Measurements from ENCODE around the gene TRPM3. TPM values are rescaled to one million over a fixed set of nuclear protein-coding genes. Genes with fewer than 3 reads are reported as not detected.

TRPM3 gene
- total and polyA plus RNA-seq, 2 donors = 0.14 to 4.6 TPM

DNA sequence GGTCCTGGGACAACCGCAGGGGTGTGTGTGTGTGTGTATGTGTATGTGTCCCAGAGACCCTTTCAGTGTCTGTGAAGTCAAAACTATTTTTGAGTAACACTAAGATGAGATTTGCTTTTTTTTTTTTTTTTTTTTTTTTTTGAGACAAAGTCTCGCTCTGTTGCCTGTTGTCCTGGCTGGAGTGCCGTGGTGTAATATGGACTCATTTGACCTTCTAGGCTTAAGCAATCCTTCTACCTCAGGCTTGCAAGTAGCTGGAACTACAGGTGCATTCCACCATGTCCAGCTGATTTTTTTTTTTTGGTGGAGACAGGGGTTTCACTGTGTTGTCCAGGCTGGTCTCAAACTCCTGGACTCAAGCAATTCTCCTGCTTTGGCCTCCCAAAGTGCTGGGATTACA is 609.6 kb downstream of the TRPM3 start:
- no peaks in the 10 kb centered on the region for H3K9me3 ChIP-seq (ENCODE audit: control insufficient read depth in 2 of 2, insufficient read depth in 1 of 2, low read length in 1 of 2)
- H3K27me3 ChIP-seq (ENCODE audit: control insufficient read depth in 2 of 2, insufficient read depth in 1 of 2, low read length in 1 of 2) = no peaks in the 10 kb centered on the region
- no peak for DNase-seq (ENCODE audit: low read depth in 6 of 9, low spot score in 9 of 9)
- H3K27ac ChIP-seq (ENCODE audit: low read depth in 1 of 2, low read length in 1 of 2) = no peak overlapping the region
- no peaks in the 10 kb centered on the region for H3K4me1 ChIP-seq (ENCODE audit: control insufficient read depth in 2 of 2, insufficient read depth in 2 of 2, low read length in 2 of 2)
- WGBS = 94% methylated on average over 3 of the region's 3 CpGs
- H3K36me3 ChIP-seq (ENCODE audit: control insufficient read depth in 2 of 2, insufficient read depth in 2 of 2, low read length in 1 of 2) = no peaks in the 10 kb centered on the region
- no peak overlapping the region for H3K4me3 ChIP-seq (ENCODE audit: low read length in 2 of 2)

DNA sequence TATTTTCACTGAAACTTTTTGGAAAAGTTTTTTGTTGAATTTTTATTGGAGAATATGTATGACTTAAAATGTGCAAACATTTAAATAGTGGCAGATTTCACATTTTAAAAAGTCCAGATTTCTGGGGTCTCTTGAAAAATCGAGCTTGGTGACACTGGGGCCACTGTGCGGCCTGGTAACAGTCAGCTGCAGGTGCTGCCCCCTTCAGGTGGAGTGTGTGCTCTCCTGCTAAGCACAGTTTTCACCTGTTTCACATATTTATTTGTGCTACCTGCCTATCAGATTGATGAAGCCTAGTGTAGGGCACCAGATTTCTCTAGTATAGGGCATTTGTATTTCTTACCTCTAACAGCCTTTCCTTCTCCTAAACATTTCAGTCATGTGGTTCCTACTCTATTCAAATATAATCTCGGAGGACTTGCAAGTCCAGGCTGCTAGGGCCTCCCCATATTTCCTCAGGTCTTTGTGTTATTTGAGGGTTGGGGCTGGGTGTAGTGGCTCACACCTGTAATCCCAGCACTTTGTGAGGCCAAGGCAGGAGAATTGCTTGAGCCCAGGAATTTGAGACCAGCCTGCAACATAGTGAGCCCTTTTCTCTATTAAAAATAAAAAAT is 611.2 kb downstream of the TRPM3 start:
- Histone ChIP-seq H3K4me1 (ENCODE audit: control insufficient read depth in 2 of 2, insufficient read depth in 2 of 2, low read length in 2 of 2) (no peaks in the 10 kb centered on the region), H3K9me3 (ENCODE audit: control insufficient read depth in 2 of 2, insufficient read depth in 1 of 2, low read length in 1 of 2) (no peaks in the 10 kb centered on the region), H3K36me3 (ENCODE audit: control insufficient read depth in 2 of 2, insufficient read depth in 2 of 2, low read length in 1 of 2) (no peaks in the 10 kb centered on the region), H3K4me3 (ENCODE audit: low read length in 2 of 2) (no peak overlapping the region), H3K27ac (ENCODE audit: low read depth in 1 of 2, low read length in 1 of 2) (no peak overlapping the region), H3K27me3 (ENCODE audit: control insufficient read depth in 2 of 2, insufficient read depth in 1 of 2, low read length in 1 of 2) (no peaks in the 10 kb centered on the region)
- DNase-seq (ENCODE audit: low read depth in 6 of 9, low spot score in 9 of 9) = peak in 1 of 9 donors; percentile 2
- 95% methylated on average over 3 of the region's 3 CpGs for whole genome bisulfite sequencing

DNA sequence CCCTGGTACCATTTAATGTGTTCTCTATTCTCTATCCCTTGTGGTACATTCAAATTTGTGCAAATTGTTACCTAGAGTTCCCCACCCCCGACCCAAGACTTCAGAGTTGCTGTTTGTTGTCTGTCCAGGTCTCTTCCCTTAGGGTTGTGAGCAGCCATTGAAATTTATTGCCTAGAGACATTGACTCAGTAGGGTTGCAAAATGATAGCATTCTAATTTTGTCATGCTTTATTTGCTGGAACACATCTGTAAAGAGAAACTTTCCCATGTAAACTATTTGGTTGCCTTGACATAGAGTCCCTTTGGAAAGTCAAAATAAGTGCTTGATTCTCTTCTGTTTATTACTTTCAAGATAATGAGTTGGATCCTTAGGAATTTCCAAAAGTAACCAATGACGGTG is 615.3 kb downstream of the TRPM3 start:
- H3K27me3 ChIP-seq (ENCODE audit: control insufficient read depth in 2 of 2, insufficient read depth in 1 of 2, low read length in 1 of 2) = no peaks in the 10 kb centered on the region
- H3K9me3 ChIP-seq (ENCODE audit: control insufficient read depth in 2 of 2, insufficient read depth in 1 of 2, low read length in 1 of 2) = no peaks in the 10 kb centered on the region
- no peaks in the 10 kb centered on the region for H3K36me3 ChIP-seq (ENCODE audit: control insufficient read depth in 2 of 2, insufficient read depth in 2 of 2, low read length in 1 of 2)
- no peak overlapping the region for H3K27ac ChIP-seq (ENCODE audit: low read depth in 1 of 2, low read length in 1 of 2)
- no peaks in the 10 kb centered on the region for H3K4me1 ChIP-seq (ENCODE audit: control insufficient read depth in 2 of 2, insufficient read depth in 2 of 2, low read length in 2 of 2)
- no peak for DNase-seq (ENCODE audit: low read depth in 6 of 9, low spot score in 9 of 9)
- H3K4me3 ChIP-seq (ENCODE audit: low read length in 2 of 2) = no peak overlapping the region
- 99% methylated on average over 2 of the region's 2 CpGs for WGBS

DNA sequence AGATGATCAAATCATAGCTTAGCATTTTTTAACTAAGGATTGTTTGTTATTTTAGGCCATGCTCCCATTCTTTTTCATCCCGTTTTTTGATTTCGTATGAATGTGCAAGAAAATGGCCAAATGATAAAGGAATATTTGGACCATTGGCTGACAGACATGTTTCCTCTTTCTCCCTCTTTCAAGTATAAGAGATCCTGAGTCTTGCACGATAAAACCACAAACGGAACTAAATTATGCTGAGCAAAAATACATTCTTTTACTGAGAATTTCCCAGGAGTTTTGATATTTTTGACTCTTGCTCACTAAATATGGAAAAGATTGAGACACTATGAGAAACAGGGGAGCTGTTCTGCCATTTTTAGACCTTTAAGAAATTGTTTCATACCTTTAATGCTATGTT is 616.6 kb downstream of the TRPM3 start:
- 11% methylated on average over 4 of the region's 4 CpGs for WGBS
- Histone ChIP-seq H3K27ac (ENCODE audit: low read depth in 1 of 2, low read length in 1 of 2) (no peak overlapping the region), H3K4me1 (ENCODE audit: control insufficient read depth in 2 of 2, insufficient read depth in 2 of 2, low read length in 2 of 2) (no peaks in the 10 kb centered on the region), H3K36me3 (ENCODE audit: control insufficient read depth in 2 of 2, insufficient read depth in 2 of 2, low read length in 1 of 2) (no peaks in the 10 kb centered on the region), H3K27me3 (ENCODE audit: control insufficient read depth in 2 of 2, insufficient read depth in 1 of 2, low read length in 1 of 2) (no peaks in the 10 kb centered on the region), H3K9me3 (ENCODE audit: control insufficient read depth in 2 of 2, insufficient read depth in 1 of 2, low read length in 1 of 2) (no peaks in the 10 kb centered on the region), H3K4me3 (ENCODE audit: low read length in 2 of 2) (no peak overlapping the region)
- DNase-seq (ENCODE audit: low read depth in 6 of 9, low spot score in 9 of 9) = no peak

DNA sequence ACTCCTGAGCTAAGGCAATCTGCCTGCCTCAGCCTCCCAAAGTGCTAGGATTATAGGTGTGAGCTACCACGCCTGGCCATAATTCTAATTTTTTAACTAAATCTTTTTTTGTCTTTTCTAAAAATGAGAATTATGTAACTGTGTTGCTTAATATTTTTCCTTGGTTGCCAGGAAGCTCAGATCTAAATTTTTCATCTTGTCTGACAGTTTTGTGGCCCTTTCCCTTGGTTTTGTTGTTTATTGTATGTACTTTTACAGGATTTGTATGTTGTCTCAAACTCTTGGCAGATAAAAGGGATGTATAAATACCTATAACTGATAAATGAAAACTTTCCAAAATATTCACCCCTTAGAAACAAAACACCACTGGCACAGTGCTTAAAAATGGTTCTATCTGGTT is 618.7 kb downstream of the TRPM3 start:
- 94% methylated on average over 1 of the region's 1 CpG for WGBS
- no peaks in the 10 kb centered on the region for H3K27me3 ChIP-seq (ENCODE audit: control insufficient read depth in 2 of 2, insufficient read depth in 1 of 2, low read length in 1 of 2)
- no peak overlapping the region for H3K4me3 ChIP-seq (ENCODE audit: low read length in 2 of 2)
- no peaks in the 10 kb centered on the region for H3K36me3 ChIP-seq (ENCODE audit: control insufficient read depth in 2 of 2, insufficient read depth in 2 of 2, low read length in 1 of 2)
- H3K9me3 ChIP-seq (ENCODE audit: control insufficient read depth in 2 of 2, insufficient read depth in 1 of 2, low read length in 1 of 2) = no peaks in the 10 kb centered on the region
- DNase-seq (ENCODE audit: low read depth in 6 of 9, low spot score in 9 of 9) = no peak
- H3K27ac ChIP-seq (ENCODE audit: low read depth in 1 of 2, low read length in 1 of 2) = no peak overlapping the region
- no peaks in the 10 kb centered on the region for H3K4me1 ChIP-seq (ENCODE audit: control insufficient read depth in 2 of 2, insufficient read depth in 2 of 2, low read length in 2 of 2)

DNA sequence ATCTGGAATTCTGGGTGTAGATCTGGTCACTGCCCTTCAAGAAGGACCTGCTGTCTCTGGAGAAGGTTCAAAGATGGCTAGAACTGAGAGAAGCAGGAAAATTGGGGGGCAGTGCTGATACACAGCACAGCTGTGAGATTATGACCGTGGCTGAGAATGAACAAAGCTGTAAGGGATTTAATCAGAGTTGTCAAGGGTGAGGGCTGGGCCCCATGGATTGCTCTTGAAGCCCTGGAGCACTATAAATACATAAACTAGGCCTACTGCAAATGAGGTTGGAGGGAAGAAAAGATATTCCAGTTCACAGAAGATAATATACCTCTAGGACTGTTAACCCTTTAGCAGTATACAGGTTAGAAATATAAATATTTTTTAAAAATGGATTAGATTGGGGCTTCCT is 620.6 kb downstream of the TRPM3 start:
- WGBS = 91% methylated on average over 1 of the region's 1 CpG
- Histone ChIP-seq H3K27ac (ENCODE audit: low read depth in 1 of 2, low read length in 1 of 2) (no peak overlapping the region), H3K36me3 (ENCODE audit: control insufficient read depth in 2 of 2, insufficient read depth in 2 of 2, low read length in 1 of 2) (no peaks in the 10 kb centered on the region), H3K4me1 (ENCODE audit: control insufficient read depth in 2 of 2, insufficient read depth in 2 of 2, low read length in 2 of 2) (no peaks in the 10 kb centered on the region), H3K9me3 (ENCODE audit: control insufficient read depth in 2 of 2, insufficient read depth in 1 of 2, low read length in 1 of 2) (no peaks in the 10 kb centered on the region), H3K27me3 (ENCODE audit: control insufficient read depth in 2 of 2, insufficient read depth in 1 of 2, low read length in 1 of 2) (no peaks in the 10 kb centered on the region), H3K4me3 (ENCODE audit: low read length in 2 of 2) (no peak overlapping the region)
- DNase-seq (ENCODE audit: low read depth in 6 of 9, low spot score in 9 of 9) = no peak

DNA sequence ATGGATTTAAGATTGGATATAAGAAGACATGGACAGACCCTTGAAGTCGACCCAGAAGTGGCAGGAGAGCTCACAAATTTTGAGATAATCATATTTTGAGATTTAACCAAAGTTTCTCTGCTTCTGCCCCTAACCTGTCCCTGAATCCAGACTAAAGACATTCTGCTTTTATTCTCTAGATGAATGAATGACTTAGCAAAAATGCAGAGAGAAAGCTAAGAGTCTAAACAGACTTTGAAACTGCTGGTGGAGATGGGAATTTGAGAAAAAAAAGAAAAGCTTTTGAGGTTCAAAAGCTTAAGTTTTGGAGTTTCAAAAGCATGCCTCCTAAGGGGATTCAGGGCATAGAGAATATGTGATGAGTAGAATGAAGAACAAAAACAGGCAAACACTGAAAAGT is 621.8 kb downstream of the TRPM3 start:
- Histone ChIP-seq H3K4me1 (ENCODE audit: control insufficient read depth in 2 of 2, insufficient read depth in 2 of 2, low read length in 2 of 2) (no peaks in the 10 kb centered on the region), H3K4me3 (ENCODE audit: low read length in 2 of 2) (no peak overlapping the region), H3K36me3 (ENCODE audit: control insufficient read depth in 2 of 2, insufficient read depth in 2 of 2, low read length in 1 of 2) (no peaks in the 10 kb centered on the region), H3K9me3 (ENCODE audit: control insufficient read depth in 2 of 2, insufficient read depth in 1 of 2, low read length in 1 of 2) (no peaks in the 10 kb centered on the region), H3K27ac (ENCODE audit: low read depth in 1 of 2, low read length in 1 of 2) (no peak overlapping the region), H3K27me3 (ENCODE audit: control insufficient read depth in 2 of 2, insufficient read depth in 1 of 2, low read length in 1 of 2) (peaks cover 0 to 2% of the 10 kb centered on the region in 2 donors)
- no peak for DNase-seq (ENCODE audit: low read depth in 6 of 9, low spot score in 9 of 9)
- 81% methylated on average over 1 of the region's 1 CpG for whole genome bisulfite sequencing

DNA sequence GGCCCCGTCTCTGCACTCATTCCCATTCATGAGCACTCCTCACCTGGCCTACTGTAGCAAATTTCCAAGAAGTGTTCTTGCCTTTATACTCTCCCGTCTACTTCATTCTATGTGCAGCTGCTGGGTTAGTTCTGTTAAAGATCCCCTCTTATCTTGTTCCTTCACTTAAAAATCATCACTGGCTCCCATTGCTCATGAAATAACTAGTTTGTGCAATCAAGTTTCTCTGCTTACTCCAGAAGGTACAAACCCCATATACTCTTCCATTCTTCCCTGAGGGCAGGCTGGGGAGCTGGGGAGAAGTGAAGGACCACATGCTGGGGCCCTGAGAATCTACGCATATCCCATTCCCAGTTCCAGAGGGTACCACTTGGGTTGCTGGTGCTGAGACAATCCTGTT is 622.6 kb downstream of the TRPM3 start:
- Histone ChIP-seq H3K4me1 (ENCODE audit: control insufficient read depth in 2 of 2, insufficient read depth in 2 of 2, low read length in 2 of 2) (no peaks in the 10 kb centered on the region), H3K27me3 (ENCODE audit: control insufficient read depth in 2 of 2, insufficient read depth in 1 of 2, low read length in 1 of 2) (peaks cover 0 to 2% of the 10 kb centered on the region in 2 donors), H3K9me3 (ENCODE audit: control insufficient read depth in 2 of 2, insufficient read depth in 1 of 2, low read length in 1 of 2) (no peaks in the 10 kb centered on the region), H3K4me3 (ENCODE audit: low read length in 2 of 2) (no peak overlapping the region), H3K27ac (ENCODE audit: low read depth in 1 of 2, low read length in 1 of 2) (no peak overlapping the region), H3K36me3 (ENCODE audit: control insufficient read depth in 2 of 2, insufficient read depth in 2 of 2, low read length in 1 of 2) (no peaks in the 10 kb centered on the region)
- DNase-seq (ENCODE audit: low read depth in 6 of 9, low spot score in 9 of 9) = no peak
- 97% methylated on average over 3 of the region's 3 CpGs for WGBS

DNA sequence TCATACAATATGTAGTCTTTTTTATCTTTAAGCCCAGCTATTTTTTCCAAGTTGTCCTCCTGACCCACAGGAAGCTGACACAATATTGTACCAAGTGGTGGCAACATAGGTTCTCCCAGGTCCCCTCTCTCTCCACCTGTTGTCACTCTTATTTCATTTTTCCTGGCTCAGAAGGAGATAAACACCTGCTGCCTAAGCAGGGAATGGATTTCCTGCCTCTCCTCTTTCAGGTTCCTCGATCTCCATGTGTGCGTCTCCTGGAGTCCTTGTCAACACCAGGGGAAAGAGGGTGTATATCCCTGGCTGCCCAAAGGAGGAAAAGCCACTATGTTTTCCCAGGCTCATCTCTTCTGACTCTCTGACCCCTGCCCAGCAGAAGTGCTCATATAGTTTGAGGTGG is 625.2 kb downstream of the TRPM3 start:
- DNase-seq (ENCODE audit: low read depth in 6 of 9, low spot score in 9 of 9) = no peak
- peaks cover 0 to 2% of the 10 kb centered on the region in 2 donors for H3K27me3 ChIP-seq (ENCODE audit: control insufficient read depth in 2 of 2, insufficient read depth in 1 of 2, low read length in 1 of 2)
- H3K36me3 ChIP-seq (ENCODE audit: control insufficient read depth in 2 of 2, insufficient read depth in 2 of 2, low read length in 1 of 2) = no peaks in the 10 kb centered on the region
- no peak overlapping the region for H3K4me3 ChIP-seq (ENCODE audit: low read length in 2 of 2)
- H3K4me1 ChIP-seq (ENCODE audit: control insufficient read depth in 2 of 2, insufficient read depth in 2 of 2, low read length in 2 of 2) = no peaks in the 10 kb centered on the region
- no peak overlapping the region for H3K27ac ChIP-seq (ENCODE audit: low read depth in 1 of 2, low read length in 1 of 2)
- WGBS = 83% methylated on average over 2 of the region's 2 CpGs
- H3K9me3 ChIP-seq (ENCODE audit: control insufficient read depth in 2 of 2, insufficient read depth in 1 of 2, low read length in 1 of 2) = no peaks in the 10 kb centered on the region

DNA sequence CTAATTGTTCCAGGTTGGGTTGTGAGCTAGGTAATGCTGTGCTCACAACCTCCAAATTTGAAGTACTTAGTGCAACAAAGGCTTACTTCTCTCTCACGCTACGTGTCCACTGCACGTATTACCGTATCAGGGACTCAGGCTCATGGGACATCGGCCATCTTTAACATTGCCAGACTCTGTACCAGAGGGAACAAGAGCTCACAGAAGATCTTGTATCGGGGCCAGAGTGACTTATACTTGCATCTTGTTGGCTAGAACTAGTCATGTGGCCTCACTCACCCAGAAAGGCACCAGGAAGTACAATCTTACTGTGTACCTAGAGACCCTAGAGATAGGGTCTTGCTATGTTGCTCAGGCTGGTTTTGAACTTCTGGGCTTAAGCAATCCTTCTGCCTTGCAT is 625.9 kb downstream of the TRPM3 start:
- Histone ChIP-seq H3K9me3 (ENCODE audit: control insufficient read depth in 2 of 2, insufficient read depth in 1 of 2, low read length in 1 of 2) (no peaks in the 10 kb centered on the region), H3K4me1 (ENCODE audit: control insufficient read depth in 2 of 2, insufficient read depth in 2 of 2, low read length in 2 of 2) (no peaks in the 10 kb centered on the region), H3K36me3 (ENCODE audit: control insufficient read depth in 2 of 2, insufficient read depth in 2 of 2, low read length in 1 of 2) (no peaks in the 10 kb centered on the region), H3K27ac (ENCODE audit: low read depth in 1 of 2, low read length in 1 of 2) (no peak overlapping the region), H3K4me3 (ENCODE audit: low read length in 2 of 2) (no peak overlapping the region), H3K27me3 (ENCODE audit: control insufficient read depth in 2 of 2, insufficient read depth in 1 of 2, low read length in 1 of 2) (peaks cover 0 to 2% of the 10 kb centered on the region in 2 donors)
- WGBS = 97% methylated on average over 6 of the region's 6 CpGs
- no peak for DNase-seq (ENCODE audit: low read depth in 6 of 9, low spot score in 9 of 9)
